IPS-11a (cell line): ENCODE data around the gene GAS6.
A peak's percentile ranks its signal among the peaks of the same experiment; 100 is the strongest.
"Not testable (repeated sequence)": the region's sequence is repeated elsewhere in the genome, so short reads cannot be mapped to it uniquely, and the experiment has no call there.

Experiments used
- H3K4me3 ChIP-seq: one replicate; pipeline ENCODE4 v1.5.1; 2013; ENCODE audit warnings: low read depth, low read length, control low read depth

The GAS6 gene

GRCh38 chr13:113874177-113874576 lies 10.3 kb upstream of the GAS6 start:
- H3K4me3 ChIP-seq = no peak overlapping the region

- H3K4me3 ChIP-seq = no peak overlapping the region
Measured at GRCh38 chr13:113869263-113869662, 5.4 kb upstream of the GAS6 start.

- H3K4me3 ChIP-seq = not testable (repeated sequence)
Measured at GRCh38 chr13:113867913-113868312, 4.0 kb upstream of the GAS6 start.

GRCh38 chr13:113865427-113865826 lies 1.6 kb upstream of the GAS6 start:
- no peak overlapping the region for H3K4me3 ChIP-seq

- H3K4me3 ChIP-seq = peak overlapping the region; percentile 49
Measured at GRCh38 chr13:113864273-113864890, 506 bp upstream of the GAS6 start.

GRCh38 chr13:113862931-113863523 lies 849 bp downstream of the GAS6 start:
- peak overlapping the region; percentile 50 for H3K4me3 ChIP-seq

- H3K4me3 ChIP-seq = peak overlapping the region; percentile 50
Measured at GRCh38 chr13:113862191-113862930, 1.5 kb downstream of the GAS6 start.

- H3K4me3 ChIP-seq = no peak overlapping the region
Measured at GRCh38 chr13:113861433-113862030, 2.3 kb downstream of the GAS6 start.

- H3K4me3 ChIP-seq = no peak overlapping the region
Measured at GRCh38 chr13:113860665-113861432, 3.0 kb downstream of the GAS6 start.

GRCh38 chr13:113860051-113860664 lies 3.7 kb downstream of the GAS6 start:
- H3K4me3 ChIP-seq = no peak overlapping the region

- H3K4me3 ChIP-seq = no peak overlapping the region
Measured at GRCh38 chr13:113859311-113860050, 4.4 kb downstream of the GAS6 start.

GRCh38 chr13:113857531-113858195 lies 6.2 kb downstream of the GAS6 start:
- H3K4me3 ChIP-seq = no peak overlapping the region

GRCh38 chr13:113856716-113857065 lies 7.2 kb downstream of the GAS6 start:
- no peak overlapping the region for H3K4me3 ChIP-seq

GRCh38 chr13:113855931-113856715 lies 7.8 kb downstream of the GAS6 start:
- H3K4me3 ChIP-seq = no peak overlapping the region

- H3K4me3 ChIP-seq = no peak overlapping the region
Measured at GRCh38 chr13:113855012-113855921, 8.6 kb downstream of the GAS6 start.

GRCh38 chr13:113854238-113855011 lies 9.5 kb downstream of the GAS6 start:
- H3K4me3 ChIP-seq = no peak overlapping the region
